ENCODE measurements around the gene FOXJ3.

Gene FOXJ3

GRCh38 chr1:42330215-42330614 is 4.8 kb downstream of the FOXJ3 start:
- CTCF ChIA-PET = no interaction called here
- DNase-seq (ENCODE audit: extremely low spot score) = no peak
- POLR2A ChIA-PET = no interaction called here
- no peak for TF ChIP-seq HDGF (IDR thresholded peaks at IDR 0.05; ENCODE audit: borderline replicate concordance)
- TF ChIP-seq ELF4 (IDR thresholded peaks at IDR 0.05) = no peak
- TF ChIP-seq NFRKB (IDR thresholded peaks at IDR 0.05) = no peak
- TF ChIP-seq CTBP1 (IDR thresholded peaks at IDR 0.05; ENCODE audit: borderline replicate concordance) = no peak
- no peak for TF ChIP-seq ZNF384 (IDR thresholded peaks at IDR 0.05)
- TF ChIP-seq SUZ12 (IDR thresholded peaks at IDR 0.05) = no peak

GRCh38 chr1:42328916-42329496 is 6.0 kb downstream of the FOXJ3 start:
- TF ChIP-seq LEF1 (IDR thresholded peaks at IDR 0.05; ENCODE audit: borderline replicate concordance) = no peak
- TF ChIP-seq FOXM1 (IDR thresholded peaks at IDR 0.05; ENCODE audit: borderline replicate concordance) = no peak
- TF ChIP-seq ARNT (IDR thresholded peaks at IDR 0.05) = no peak
- no peak for TF ChIP-seq SUZ12 (IDR thresholded peaks at IDR 0.05)
- no peak for TF ChIP-seq HDGF (IDR thresholded peaks at IDR 0.05; ENCODE audit: borderline replicate concordance)
- TF ChIP-seq L3MBTL2 (conservative IDR thresholded peaks at IDR 0.05) = no peak
- TF ChIP-seq FOXA1 (IDR thresholded peaks at IDR 0.05) = no peak
- no peak for TF ChIP-seq NFRKB (IDR thresholded peaks at IDR 0.05)
- TF ChIP-seq FOXK2 (IDR thresholded peaks at IDR 0.05) = no peak
- TF ChIP-seq, protein P1, sequence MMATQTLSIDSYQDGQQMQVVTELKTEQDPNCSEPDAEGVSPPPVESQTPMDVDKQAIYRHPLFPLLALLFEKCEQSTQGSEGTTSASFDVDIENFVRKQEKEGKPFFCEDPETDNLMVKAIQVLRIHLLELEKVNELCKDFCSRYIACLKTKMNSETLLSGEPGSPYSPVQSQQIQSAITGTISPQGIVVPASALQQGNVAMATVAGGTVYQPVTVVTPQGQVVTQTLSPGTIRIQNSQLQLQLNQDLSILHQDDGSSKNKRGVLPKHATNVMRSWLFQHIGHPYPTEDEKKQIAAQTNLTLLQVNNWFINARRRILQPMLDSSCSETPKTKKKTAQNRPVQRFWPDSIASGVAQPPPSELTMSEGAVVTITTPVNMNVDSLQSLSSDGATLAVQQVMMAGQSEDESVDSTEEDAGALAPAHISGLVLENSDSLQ (IDR thresholded peaks at IDR 0.05) = no peak
- DNase-seq (ENCODE audit: extremely low spot score) = no peak
- POLR2A ChIA-PET = no interaction called here
- CTCF ChIA-PET = no interaction called here

DNA sequence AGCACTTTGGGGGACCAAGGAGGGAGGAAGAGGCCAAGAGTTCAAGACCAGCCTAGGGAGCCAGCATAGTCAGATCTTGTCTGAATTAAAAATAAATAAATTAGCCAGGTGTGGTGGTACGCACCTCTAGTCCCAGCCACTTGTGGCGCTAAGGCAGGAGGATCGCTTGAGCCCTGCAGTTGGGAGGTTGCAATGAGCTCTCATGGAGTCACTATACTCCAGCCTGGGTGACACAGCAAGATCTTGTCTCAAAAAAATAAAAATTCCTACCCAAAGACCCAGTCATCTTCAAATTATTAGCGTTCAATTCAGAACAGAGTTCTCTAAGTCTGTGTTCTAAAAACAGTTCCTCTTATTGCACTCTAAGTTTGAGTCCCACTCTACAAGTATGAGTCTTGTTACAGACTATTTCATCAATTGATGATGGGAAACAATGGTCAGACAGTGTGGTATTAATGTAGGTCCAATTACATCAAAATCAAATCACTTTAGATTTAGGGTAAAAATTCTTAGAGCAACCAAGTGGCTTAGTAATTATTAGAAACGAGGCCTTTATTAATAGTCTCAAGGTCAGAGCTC is 6.9 kb downstream of the FOXJ3 start:
- CTCF ChIA-PET = no interaction called here
- POLR2A ChIA-PET = no interaction called here
- TF ChIP-seq BHLHE40 (IDR thresholded peaks at IDR 0.05; ENCODE audit: borderline replicate concordance) (no peak), SUZ12 (IDR thresholded peaks at IDR 0.05) (no peak), FOXA1 (IDR thresholded peaks at IDR 0.05) (no peak), NFRKB (IDR thresholded peaks at IDR 0.05) (no peak), L3MBTL2 (conservative IDR thresholded peaks at IDR 0.05) (no peak), ELF4 (IDR thresholded peaks at IDR 0.05) (no peak), ARNT (IDR thresholded peaks at IDR 0.05) (no peak), ZNF384 (IDR thresholded peaks at IDR 0.05) (no peak), TARDBP (IDR thresholded peaks at IDR 0.05) (no peak), CTBP1 (IDR thresholded peaks at IDR 0.05; ENCODE audit: borderline replicate concordance) (no peak), HDGF (IDR thresholded peaks at IDR 0.05; ENCODE audit: borderline replicate concordance) (no peak)
- TF ChIP-seq, protein P1 (IDR thresholded peaks at IDR 0.05) = no peak
- no peak for DNase-seq (ENCODE audit: extremely low spot score)

DNA sequence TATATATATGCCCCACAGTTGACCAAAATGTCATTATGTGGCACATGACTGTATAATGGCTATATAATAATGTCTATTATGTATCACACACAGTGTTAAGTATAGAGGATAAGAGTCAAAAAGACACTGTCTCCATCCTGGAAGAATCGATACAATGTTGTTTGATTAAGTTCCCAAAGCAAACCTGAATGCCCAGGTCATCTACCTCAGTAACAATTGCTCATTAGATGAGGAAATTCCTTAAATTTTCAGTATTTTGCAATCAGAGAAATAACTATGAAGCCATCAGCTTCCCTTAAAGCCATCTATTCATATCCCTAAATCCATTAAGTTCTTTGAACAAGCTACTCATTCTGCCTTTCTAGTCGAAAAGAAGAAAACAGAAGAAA is 10.0 kb downstream of the FOXJ3 start:
- TF ChIP-seq ELF4 (IDR thresholded peaks at IDR 0.05) (no peak), CTBP1 (IDR thresholded peaks at IDR 0.05; ENCODE audit: borderline replicate concordance) (no peak), SP1 (IDR thresholded peaks at IDR 0.05) (no peak), NFRKB (IDR thresholded peaks at IDR 0.05) (no peak), SUZ12 (IDR thresholded peaks at IDR 0.05) (no peak), BHLHE40 (IDR thresholded peaks at IDR 0.05; ENCODE audit: borderline replicate concordance) (no peak), L3MBTL2 (conservative IDR thresholded peaks at IDR 0.05) (no peak), LEF1 (IDR thresholded peaks at IDR 0.05; ENCODE audit: borderline replicate concordance) (no peak)
- no peak for DNase-seq (ENCODE audit: extremely low spot score)
- POLR2A ChIA-PET = no interaction called here
- CTCF ChIA-PET = no interaction called here

- POLR2A ChIA-PET = no interaction called here
- TF ChIP-seq TARDBP (IDR thresholded peaks at IDR 0.05) (no peak), SP1 (IDR thresholded peaks at IDR 0.05) (no peak), LEF1 (IDR thresholded peaks at IDR 0.05; ENCODE audit: borderline replicate concordance) (no peak), L3MBTL2 (conservative IDR thresholded peaks at IDR 0.05) (no peak), FOXA1 (IDR thresholded peaks at IDR 0.05) (no peak), NFRKB (IDR thresholded peaks at IDR 0.05) (no peak), SUZ12 (IDR thresholded peaks at IDR 0.05) (no peak), ZNF384 (IDR thresholded peaks at IDR 0.05) (no peak)
- CTCF ChIA-PET = no interaction called here
- no peak for DNase-seq (ENCODE audit: extremely low spot score)
These were observed 10.5 kb downstream of the FOXJ3 start for GRCh38 chr1:42324398-42325013.

- TF ChIP-seq LEF1 (IDR thresholded peaks at IDR 0.05; ENCODE audit: borderline replicate concordance) = no peak
- TF ChIP-seq CTBP1 (IDR thresholded peaks at IDR 0.05; ENCODE audit: borderline replicate concordance) = no peak
- no peak for TF ChIP-seq FOXK2 (IDR thresholded peaks at IDR 0.05)
- no peak for TF ChIP-seq SUZ12 (IDR thresholded peaks at IDR 0.05)
- TF ChIP-seq NFRKB (IDR thresholded peaks at IDR 0.05) = no peak
- no peak for TF ChIP-seq TARDBP (IDR thresholded peaks at IDR 0.05)
- no peak for TF ChIP-seq BHLHE40 (IDR thresholded peaks at IDR 0.05; ENCODE audit: borderline replicate concordance)
- no peak for TF ChIP-seq SP1 (IDR thresholded peaks at IDR 0.05)
- POLR2A ChIA-PET = no interaction called here
- no peak for DNase-seq (ENCODE audit: extremely low spot score)
- CTCF ChIA-PET = no interaction called here
These were observed 11.5 kb downstream of the FOXJ3 start for GRCh38 chr1:42323551-42323950.

DNA sequence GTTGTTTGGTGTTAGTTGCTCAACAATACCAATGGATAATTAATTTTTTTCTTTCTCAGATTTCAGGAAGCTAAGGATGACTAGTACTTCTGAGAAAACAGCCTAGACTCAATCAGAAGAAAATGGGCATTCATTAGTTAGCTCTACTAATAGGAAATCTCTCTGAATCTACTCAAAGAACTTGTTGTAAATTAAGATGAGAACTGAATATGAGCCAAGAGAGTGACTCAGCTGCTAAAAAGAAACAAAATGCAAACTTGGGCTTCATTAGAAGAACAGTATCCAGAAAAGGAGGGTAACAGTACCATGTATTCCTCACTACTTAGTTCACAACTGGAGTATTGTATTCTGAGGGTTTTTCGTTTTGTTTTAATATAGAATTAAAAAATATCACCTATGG is 12.5 kb downstream of the FOXJ3 start:
- ChIA-PET CTCF (no interaction called here), POLR2A (no interaction called here)
- no peak for DNase-seq (ENCODE audit: extremely low spot score)
- no peak for TF ChIP-seq FOXM1 (IDR thresholded peaks at IDR 0.05; ENCODE audit: borderline replicate concordance)
